Stimulated activated CD4-positive, alpha-beta T cell treated with anti-CD3 and anti-CD28 coated beads, Interleukin-12 subunit alpha, Interleukin-12 subunit beta, amount 100 ng/mL, for 4 hours (primary cell): Measurements from ENCODE around the gene ENPP6.
"Not testable (repeated sequence)": the region's sequence is repeated elsewhere in the genome, so short reads cannot be mapped to it uniquely, and the experiment has no call there.

Experiments
- DNase-seq: peaks from one replicate; pipeline ENCODE4 v3.0.0-alpha.2; 2020

ENPP6 gene

DNA sequence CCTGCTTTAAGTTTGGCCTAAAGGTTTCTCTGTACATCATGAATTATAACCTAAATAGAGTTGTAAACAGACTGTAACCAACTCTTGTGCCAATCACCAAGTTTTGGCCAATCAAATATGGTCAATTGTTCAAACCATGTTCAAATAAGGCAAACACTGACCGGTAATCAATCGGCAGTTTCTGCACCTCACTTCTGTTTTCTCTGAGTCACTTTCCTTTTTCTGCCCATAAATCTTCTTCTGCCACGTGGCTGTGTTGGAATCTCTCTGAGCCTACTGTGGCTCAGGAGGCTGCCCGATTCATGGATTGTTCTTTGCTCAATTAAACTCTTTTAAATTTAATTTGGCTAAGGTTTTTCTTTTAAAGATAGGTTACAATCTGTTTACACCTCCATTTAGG, 16.5 kb upstream of the ENPP6 start:
- no peak for DNase-seq

DNA sequence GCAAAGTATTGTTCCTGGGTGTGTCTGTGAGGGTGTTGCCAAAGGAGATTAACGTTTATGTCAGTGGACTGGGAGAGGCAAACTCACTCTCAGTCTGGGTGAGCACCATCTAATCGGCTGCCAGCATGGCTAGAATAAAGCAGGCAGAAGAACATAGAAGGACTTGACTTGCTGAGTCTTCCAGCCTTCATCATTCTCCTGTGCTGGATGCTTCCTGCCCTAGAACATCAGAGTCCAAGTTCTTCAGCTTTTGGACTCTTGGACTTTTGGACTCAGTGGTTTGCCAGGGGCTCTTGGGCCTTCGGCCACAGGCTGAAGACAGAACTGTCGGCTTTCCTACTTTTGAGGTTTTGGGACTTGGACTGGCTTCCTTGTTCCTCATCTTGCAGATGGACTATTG, 15.3 kb upstream of the ENPP6 start:
- DNase-seq, result no peak

DNA sequence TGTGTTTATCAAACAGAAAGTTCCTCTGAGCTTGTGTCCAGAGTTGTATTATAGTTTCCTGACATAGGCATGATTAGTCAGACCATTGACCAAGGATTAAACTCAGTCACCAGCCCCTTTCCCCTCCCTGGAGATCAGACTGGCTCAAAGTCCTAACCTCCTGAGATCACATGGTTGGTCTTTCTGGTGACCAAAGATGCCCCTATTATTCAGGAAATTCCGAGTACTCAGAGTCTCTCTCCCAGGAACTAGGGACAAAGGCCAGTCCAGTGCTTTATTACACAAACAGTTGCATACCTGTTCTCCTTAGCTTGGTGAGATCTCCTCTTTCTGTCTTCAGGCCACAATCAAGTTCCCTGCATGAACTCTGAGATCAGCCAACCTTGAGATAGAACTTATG, 14.5 kb upstream of the ENPP6 start:
- no peak for DNase-seq

DNA sequence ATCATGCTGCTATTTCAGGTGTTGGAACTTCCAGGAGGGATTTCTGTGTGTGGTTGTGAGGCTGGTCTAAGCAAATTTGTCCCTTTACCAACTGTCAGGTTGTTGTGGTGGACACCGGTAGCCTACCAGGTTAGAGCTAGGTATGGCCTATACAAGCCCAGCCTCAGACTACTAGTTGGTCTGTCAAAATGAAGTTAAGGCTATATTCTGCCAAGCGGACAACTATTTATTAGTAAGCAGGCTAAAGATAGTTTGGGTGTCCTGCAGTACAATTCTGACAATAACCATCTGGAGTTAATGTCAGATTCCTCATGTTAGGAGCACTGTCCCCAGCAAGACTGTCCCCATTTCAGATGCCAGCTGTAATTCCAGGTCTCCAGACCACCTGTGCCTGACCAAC, 13.9 kb upstream of the ENPP6 start:
- no peak for DNase-seq

DNA sequence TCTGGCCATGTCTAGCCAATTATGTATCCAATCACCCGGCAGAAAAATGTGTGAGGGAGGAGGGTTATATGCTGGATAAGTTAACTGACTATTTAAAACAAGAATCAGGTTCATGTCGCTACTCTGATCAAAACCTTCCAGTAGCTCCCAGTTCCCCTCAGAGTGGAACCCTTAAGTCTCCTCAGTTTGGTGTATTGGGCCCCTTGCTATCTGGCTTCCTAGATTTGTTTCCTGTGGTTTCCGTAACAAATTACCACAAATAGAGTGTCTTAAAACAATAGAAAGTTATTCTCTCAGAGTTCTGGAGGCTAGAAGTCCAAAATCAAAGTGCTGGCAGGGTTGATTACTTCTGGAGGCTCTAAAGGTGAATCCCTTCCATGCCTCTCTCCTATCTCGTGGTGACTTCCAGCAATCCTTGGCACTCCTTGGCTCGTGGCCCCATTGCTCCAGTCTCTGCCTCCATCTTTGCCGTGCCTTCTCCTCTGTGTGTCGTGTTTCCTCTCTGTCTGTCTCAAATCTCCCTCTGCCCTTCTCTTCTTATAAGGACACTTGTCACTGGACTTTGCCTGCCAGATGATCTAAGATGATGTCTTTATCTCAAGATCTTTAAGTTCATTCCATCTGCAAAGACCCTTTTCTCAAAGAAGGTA, 10.5 kb upstream of the ENPP6 start:
- DNase-seq, result no peak

DNA sequence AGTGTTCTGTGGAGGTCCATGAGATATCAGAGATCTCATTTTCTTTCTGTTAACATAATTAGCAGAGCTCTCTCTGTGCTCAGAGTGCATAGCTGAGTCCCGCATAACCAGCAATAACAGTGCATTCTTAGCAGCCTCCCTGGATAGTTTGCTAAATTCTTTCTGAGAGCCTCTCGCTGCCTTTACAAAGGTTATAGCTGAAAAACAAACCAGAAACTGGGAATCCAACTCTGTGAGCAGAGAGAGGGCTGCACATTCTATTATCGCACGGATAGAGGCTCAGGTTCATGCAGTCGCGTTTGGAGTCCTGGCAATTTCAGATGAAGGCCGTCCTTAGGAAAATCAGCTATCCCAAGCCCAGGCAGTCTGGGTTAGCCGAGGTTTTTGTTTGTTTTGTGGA, 1.2 kb downstream of the ENPP6 start:
- DNase-seq, result no peak

DNA sequence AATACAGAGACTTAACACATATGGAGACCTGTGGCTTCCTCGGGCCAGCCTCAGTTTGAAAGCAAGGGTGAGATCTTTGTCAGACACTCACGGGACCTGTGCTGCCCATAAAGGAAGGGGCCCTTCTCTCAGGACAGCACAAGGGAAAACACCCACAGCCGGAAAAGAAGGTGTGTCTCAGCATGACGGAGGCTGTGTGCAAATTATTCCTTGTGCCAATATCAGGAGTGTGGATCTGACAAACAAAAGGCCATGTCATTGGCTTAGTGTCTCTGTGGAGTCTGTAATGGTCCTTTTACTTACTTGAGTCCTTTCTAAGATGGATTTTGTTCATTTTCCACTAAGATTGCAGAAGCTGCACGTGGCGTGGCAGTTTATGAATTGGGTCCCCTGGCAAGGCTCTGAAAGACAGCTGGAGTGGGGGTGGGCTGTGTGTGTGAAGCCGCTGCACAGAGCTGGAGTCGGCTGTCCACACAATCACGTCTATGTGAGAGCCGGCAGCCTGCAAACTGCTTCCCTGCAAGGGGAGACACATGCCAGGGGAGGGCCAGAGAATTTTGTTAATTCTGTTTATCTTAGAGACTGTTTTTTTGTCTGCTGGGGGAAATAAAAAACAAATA, 1.9 kb downstream of the ENPP6 start:
- no peak for DNase-seq

DNA sequence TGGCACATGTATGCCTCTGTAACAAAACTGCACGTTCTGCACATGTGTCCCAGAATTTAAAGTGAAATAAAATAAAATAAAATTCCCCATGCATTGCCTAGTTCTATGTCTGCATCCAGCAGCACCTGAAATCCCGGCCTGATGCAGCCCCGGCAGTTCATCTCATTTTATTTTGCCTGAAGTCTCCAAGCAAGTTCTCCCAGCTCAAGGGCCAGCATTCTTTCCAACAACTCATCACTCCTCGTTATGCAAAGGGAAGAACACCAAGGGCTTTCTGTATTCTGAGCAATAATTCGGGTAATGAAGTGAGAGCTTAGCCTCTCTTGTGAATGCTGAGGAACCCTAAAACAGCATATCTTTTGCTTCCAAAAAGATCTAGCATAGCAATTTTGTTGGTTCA, 2.7 kb downstream of the ENPP6 start:
- DNase-seq, result no peak

DNA sequence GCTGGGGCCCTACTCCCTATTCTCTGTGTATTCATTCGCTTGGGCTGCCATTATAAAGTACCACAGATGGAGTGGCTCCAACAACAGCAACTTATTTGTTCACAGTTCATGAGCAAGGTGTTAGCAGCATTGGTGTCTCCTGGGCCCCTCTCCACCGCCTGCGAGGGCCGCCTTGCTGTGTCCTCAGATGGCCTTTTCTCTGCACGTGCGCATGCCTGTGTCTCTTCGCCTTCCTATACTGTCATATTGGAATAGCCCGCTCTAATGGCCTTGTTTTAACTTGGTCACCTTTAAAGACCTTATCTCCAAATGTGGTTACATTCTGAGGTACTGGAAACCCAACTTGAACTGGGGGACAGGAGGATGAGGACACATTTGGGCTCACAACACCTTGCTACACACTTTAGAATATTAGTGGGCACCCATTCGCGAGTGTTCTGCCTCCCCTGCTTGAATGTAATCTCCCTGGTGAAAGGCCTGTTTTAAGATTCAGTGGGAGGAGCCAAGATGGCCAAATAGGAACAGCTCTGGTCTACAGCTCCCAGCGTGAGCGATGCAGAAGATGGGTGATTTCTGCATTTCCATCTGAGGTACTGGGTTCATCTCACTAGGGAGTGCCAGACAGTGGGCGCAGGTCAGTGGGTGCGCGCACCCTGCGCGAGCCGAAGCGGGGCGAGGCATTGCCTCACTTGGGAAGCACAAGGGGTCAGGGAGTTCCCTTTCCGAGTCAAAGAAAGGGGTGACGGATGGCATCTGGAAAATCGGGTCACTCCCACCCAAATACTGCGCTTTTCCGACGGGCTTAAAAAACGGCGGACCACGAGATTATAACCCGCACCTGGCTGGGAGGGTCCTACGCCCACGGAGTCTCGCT, 9.7 kb downstream of the ENPP6 start:
- DNase-seq, result not testable (repeated sequence)

DNA sequence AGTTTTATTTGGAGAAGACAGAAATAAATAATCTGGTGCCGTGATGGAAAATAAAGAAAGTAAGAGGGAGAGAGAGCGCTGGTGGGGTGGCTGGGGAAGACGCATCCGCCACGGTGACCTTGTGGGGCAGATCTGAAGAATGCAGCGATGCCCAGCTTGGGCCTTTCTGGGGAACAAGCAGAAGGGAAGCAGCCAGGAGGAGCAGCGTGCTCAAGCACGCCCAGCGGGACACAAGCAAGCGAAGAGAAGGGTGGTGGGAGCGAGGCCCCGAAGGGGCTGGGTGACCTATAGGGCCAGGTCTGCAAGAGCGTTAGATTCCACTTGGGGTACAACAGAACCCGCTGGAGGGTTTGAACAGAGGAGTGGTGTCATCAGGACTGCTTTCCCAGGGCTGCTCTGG, 12.4 kb downstream of the ENPP6 start:
- DNase-seq, result no peak

DNA sequence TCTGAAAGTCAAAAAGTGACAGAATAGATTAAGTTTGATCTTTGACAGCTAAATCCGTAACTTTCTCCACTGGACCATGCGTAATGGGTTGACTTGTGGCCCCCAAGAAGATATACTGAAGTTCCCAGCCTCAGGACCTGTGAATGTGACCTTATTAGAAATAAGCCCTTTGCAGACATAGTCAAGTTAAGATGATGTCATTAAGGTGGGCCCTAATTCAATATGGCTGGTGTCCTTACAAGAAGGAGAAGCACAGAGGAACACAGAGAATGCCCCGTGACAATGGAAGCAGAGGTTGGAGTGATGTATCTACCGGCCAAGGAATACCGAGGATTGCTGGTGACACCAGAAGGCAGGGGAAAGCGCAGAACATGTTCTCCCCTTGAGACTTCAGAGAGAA, 14.4 kb downstream of the ENPP6 start:
- DNase-seq, result no peak

DNA sequence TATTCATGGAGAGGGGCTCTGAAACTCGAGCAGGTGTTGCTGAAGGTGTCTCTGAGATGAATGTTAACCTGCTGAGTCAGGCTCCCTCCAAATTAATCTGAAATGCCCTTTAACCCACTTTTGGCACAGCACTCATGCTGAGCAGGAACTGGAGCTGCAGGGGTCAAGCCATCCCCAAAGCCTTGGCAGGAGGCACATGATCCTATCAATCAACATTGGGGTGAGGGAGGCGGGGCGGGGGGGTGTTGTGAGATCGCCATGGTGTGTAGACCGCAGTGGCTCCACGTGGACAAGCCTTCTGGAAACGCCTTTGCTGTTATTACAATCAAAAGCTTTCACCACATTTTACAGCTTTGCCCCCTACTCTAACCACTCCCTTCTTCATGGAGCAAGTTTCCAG, 16.5 kb downstream of the ENPP6 start:
- no peak for DNase-seq

DNA sequence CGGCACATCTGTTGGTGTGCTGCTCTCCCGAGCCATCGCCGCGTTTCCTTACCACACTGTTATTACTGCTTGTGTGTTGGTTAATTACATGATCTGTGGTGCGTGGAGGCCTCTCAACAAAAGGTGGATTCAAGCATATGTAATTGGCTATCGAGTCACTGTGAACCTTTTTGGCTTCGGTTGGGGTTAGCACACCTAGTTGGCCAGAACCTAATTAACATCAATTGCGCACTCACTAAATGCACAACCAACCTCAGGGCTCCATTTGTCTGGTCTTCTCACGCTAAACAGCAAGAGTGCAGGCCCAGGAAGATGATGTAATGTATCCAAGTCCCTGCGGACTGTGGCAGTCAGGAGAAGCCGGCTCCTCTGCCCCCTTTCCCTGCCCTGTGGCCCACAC, 17.4 kb downstream of the ENPP6 start:
- no peak for DNase-seq

DNA sequence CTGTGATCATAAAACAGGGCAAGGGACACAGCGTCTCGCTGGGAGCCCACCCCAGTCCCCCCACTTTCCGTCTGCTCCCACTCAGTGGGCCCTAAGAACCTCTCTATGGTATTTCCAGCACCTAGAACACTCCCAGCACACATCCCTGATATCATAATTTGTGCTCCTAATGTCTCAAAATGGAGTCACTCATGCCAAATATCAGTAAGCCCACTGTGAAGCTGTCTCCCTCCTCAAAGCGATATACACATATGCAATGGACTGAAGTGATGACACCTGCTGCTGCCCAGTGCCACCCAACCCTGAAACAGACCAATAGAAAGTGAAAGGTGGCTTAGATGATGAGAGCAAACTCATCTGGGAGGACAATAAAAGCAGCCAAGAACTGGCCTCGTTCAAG, 17.9 kb downstream of the ENPP6 start:
- DNase-seq, result no peak

DNA sequence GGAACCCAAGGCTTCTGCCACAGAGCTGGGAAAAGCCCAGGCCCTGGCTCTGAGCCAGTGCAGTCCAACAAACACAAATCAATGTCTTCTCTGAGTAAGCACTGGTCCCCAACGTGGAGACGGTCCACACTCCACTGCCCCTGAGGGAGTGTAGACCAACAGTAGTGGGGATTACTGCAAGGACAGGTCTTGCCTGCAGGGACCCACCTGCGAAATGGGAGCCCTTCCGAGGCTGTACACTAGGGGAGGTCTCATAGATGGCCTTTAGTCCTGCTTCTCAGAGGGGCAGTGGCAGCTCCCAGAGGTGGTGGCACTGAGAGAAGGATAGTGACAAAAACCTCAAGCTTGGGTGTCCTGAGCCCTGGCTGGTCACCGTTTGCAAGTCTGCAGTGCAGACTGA, 19.5 kb downstream of the ENPP6 start:
- no peak for DNase-seq

DNA sequence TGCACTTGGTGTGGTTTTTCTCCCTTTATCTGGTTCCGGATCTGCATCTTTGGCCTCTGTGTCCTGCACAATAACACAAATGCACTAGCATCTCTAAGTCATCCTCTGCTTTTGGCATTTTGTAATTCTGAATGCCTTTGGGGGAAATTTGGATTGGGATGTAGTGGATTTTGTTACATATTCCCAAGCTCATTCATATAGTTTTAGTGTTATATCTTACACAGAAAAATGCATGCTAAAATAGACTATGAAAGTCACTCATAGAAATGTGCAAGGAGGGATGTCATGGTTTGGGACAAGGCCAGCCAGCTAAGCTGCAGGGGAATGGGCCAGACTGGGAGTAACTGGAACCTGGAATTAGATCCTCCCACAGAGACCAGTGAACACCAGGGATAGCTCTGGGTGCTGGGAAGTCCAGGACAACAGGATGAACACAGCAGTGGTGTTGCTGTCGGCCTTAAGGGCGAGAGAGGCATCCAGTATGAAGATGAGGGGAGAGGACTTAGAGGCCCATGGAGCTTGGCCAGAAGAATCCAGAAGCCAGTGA, 20.1 kb downstream of the ENPP6 start:
- DNase-seq, result no peak

DNA sequence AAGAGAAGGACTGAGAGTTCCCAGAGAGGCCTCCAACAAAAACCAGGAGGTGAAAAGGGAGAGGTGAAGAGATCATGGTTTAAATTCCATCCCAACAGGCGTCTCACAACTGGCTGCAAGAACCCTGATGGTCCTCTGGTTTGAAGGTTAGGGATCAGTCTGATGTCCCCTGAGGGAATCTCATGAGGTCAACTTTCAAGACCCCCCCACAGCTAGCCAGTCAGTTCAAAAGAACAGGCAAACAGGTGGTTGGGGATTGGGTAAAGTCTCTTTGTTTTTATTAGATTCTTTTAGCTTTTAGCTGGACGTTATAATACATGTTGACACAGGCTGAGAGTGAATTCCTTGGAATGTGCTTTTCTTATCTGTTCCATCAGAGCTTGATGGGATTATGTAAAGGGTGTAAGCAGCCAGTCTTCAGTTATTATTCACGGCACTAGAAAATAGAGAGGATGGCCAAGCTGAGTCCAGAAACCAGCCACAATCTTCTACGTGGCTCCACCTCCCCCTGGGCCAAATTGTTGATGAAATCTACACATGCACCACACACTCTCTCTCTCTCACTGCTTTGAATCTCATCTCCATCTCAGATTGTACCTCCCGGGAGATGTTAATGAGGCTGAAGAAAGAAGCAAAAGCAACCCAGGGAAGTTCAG, 20.8 kb downstream of the ENPP6 start:
- no peak for DNase-seq

DNA sequence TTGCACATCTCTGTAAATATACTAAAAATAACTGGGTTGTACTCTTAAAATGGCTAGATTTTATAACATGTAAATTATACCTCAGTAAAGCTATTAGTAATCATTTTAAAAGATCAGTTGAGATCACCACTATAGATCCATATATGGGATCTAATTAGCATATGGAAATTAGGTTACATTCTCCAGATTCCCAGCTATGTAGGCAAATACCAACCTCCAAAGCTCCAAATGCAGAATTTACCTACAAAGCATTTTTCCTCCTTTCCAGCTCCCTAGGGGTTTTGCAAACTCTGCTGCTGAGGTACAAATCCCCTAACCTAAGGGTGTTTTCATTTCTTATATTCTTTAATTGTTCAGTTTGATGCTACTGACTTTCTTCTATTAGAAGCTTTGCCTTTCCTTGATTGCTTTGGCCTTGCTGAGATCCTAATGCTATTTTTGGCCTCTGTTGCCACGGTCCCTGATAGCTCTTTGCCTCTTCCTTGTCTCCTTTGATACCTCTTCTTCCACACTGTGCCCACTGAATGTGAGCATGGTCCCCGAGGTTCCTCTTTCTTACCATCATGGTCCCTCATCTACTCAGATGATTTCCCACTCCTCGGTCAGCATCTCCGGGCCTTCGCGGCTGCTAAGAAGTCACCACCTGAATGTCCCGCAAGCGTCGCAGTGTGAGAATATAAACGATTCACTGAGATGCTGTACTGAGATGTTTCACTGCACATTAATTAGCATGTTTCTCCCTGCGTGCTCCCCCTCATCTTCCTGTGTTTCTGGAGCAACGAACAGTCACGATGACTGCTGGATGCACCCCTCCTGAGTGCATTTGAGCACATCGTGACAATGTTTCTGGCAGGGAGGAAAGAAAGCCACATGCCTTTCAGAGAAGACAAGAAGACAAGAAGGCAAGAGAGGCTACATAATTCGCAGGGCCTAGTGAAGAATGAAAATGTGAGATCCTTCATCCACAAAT, 23.8 kb downstream of the ENPP6 start:
- no peak for DNase-seq

DNA sequence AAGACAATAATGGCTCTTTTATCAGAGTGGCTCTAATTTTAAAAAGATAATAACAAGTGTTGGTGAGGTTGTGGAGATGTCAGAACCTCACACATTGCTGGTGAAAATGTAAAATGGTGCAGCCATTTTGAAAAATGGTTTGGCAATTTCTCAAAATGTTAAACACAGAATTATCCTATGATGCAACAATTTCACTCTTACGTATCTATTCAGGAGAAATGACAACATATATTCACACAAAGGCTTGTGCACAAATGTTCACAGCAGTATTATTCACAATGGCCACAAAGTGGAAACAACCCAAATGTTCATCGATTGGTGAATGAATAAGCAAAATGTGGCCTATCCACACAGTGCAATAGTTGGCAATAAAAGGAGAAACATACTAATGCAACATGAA, 24.7 kb downstream of the ENPP6 start:
- DNase-seq, result no peak

DNA sequence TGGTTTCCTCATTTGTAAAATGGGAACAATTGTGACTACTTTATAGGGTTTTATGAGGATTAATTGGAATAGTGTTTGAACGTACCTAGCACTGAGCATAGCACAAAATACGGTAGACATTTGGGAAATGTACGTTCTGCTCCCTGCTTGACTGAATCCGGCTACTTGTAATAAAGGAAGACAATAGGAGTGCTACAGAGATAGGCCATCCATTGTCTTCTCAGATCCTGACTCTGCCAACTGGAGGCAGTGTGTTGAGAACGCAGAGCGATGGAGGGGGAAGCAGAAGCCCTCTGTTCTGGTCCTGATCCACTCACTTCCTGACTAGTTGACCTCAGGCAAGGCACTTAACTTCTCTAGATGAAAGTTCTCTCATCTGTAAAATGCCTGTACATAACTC, 26.4 kb downstream of the ENPP6 start:
- DNase-seq, result no peak

DNA sequence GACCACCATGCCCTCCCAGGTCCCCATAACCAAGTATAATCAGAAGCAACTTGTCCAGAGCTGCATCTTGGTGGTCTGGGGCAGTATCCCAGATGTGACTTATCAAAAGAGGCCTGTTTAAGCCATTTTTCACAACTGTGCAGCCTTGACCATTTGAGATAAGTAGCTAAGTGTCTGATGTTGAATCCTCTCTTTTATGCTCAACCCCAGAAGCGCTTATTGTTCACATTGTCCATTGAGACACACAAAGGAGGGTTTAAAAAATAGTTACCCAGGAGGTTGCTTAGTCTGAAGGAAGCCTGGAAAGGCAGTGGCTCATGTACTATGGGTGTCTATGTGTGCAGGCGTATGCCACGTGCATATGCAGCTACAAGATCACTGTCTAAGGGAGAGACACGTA, 27.0 kb downstream of the ENPP6 start:
- no peak for DNase-seq

DNA sequence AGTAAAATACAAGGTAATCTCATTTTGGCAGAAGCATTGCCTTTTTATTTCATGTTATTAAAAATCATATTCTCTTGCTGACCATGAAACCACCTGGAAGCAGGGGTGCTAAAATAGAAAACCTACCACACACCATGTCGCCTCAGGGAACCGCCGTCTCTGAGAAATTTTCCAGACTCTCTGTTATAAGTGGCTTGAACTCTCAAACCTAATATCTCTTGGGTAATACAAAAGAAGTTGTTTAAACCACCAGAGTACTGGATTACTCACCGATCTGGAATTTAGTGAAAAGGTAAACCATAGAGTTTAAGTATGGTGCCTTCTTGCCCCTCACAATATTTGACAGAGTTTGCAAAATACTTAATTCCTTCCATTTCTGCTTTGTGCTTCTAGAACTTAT, 27.7 kb downstream of the ENPP6 start:
- DNase-seq, result no peak
